ENCODE data around the gene SLC3A2.

SLC3A2 gene

GRCh38 chr11:62854013-62854824, 26.5 kb upstream of the SLC3A2 start:
- peaks cover 4 to 30% of the 10 kb centered on the region in 2 experiments for H3K36me3 ChIP-seq (ENCODE audit: control insufficient read depth in 1 of 2, insufficient read depth in 2 of 2, low read length in 2 of 2)
- H3K79me1 ChIP-seq (ENCODE audit: low read length) = peaks cover 17% of the 10 kb centered on the region
- H3K4me3 ChIP-seq (ENCODE audit: low read depth, low read length) = peak overlapping the region; percentile 62
- H3K9me3 ChIP-seq (ENCODE audit: insufficient read depth, low read depth, low read length) = no peaks in the 10 kb centered on the region
- no peak overlapping the region for H4K8ac ChIP-seq (ENCODE audit: low read depth, low read length)
- H3K4me2 ChIP-seq (ENCODE audit: low read length) = peak overlapping the region; percentile 90
- H2BK5ac ChIP-seq (ENCODE audit: low read depth, low read length, poor library complexity) = no peak overlapping the region
- H4K91ac ChIP-seq (ENCODE audit: low read depth, low read length) = no peak overlapping the region
- no peak overlapping the region for H4K12ac ChIP-seq (ENCODE audit: low read depth, low read length)
- H3K4me1 ChIP-seq (ENCODE audit: control insufficient read depth in 1 of 2, insufficient read depth in 2 of 2, low read length in 2 of 2) = peaks cover 6 to 12% of the 10 kb centered on the region in 2 experiments
- no peak overlapping the region for H2BK120ac ChIP-seq (ENCODE audit: insufficient read depth, low read length, poor library complexity)
- DNase-seq = no peak
- H2AK5ac ChIP-seq (ENCODE audit: low read length) = no peak overlapping the region
- peak overlapping the region; percentile 88 for H3K4ac ChIP-seq (ENCODE audit: low read depth, low read length)
- H3K27ac ChIP-seq (ENCODE audit: low read depth, low read length) = peak overlapping the region; percentile 55
- H3K9ac ChIP-seq (ENCODE audit: low read length) = peak overlapping the region; percentile 92
- WGBS (ENCODE audit: extremely low coverage, insufficient coverage, insufficient read length) = no CpG with 5 or more reads among the region's 8 CpGs
- H3K79me2 ChIP-seq (ENCODE audit: control insufficient read depth, insufficient read depth, low read length, poor library complexity) = peaks cover 15% of the 10 kb centered on the region
- no peak overlapping the region for H3K18ac ChIP-seq (ENCODE audit: low read length)
- no peak overlapping the region for H2BK12ac ChIP-seq (ENCODE audit: low read length)
- no peaks in the 10 kb centered on the region for H3K27me3 ChIP-seq (ENCODE audit: insufficient read depth, low read length)
- no peak overlapping the region for H3K14ac ChIP-seq (ENCODE audit: low read length)
- no peak overlapping the region for H2AFZ ChIP-seq (ENCODE audit: insufficient read depth, low read length, poor library complexity)
- H3K23ac ChIP-seq (ENCODE audit: low read length) = no peak overlapping the region

GRCh38 chr11:62854825-62855570, 25.7 kb upstream of the SLC3A2 start:
- H3K18ac ChIP-seq (ENCODE audit: low read length) = peak overlapping the region; percentile 68

GRCh38 chr11:62855571-62856332, 24.9 kb upstream of the SLC3A2 start:
- Histone ChIP-seq H2AFZ (ENCODE audit: insufficient read depth, low read length, poor library complexity) (peak overlapping the region; percentile 21), H2BK5ac (ENCODE audit: low read depth, low read length, poor library complexity) (peak overlapping the region; percentile 77), H3K9ac (ENCODE audit: low read length) (peak overlapping the region; percentile 98), H2AK5ac (ENCODE audit: low read length) (peak overlapping the region; percentile 79), H2BK120ac (ENCODE audit: insufficient read depth, low read length, poor library complexity) (peak overlapping the region; percentile 84), H3K79me1 (ENCODE audit: low read length) (peaks cover 22% of the 10 kb centered on the region), H3K14ac (ENCODE audit: low read length) (peak overlapping the region; percentile 88), H2BK12ac (ENCODE audit: low read length) (peak overlapping the region; percentile 28), H3K4me2 (ENCODE audit: low read length) (peak overlapping the region; percentile 85), H3K9me3 (ENCODE audit: insufficient read depth, low read depth, low read length) (no peaks in the 10 kb centered on the region), H3K4me1 (ENCODE audit: control insufficient read depth in 1 of 2, insufficient read depth in 2 of 2, low read length in 2 of 2) (peaks cover 12 to 20% of the 10 kb centered on the region in 2 experiments), H3K18ac (ENCODE audit: low read length) (peak overlapping the region; percentile 73), H4K12ac (ENCODE audit: low read depth, low read length) (peak overlapping the region; percentile 92), H3K27ac (ENCODE audit: low read depth, low read length) (peak overlapping the region; percentile 92), H3K27me3 (ENCODE audit: insufficient read depth, low read length) (no peaks in the 10 kb centered on the region), H3K36me3 (ENCODE audit: control insufficient read depth in 1 of 2, insufficient read depth in 2 of 2, low read length in 2 of 2) (peaks cover 4 to 30% of the 10 kb centered on the region in 2 experiments), H4K8ac (ENCODE audit: low read depth, low read length) (peak overlapping the region; percentile 68), H4K91ac (ENCODE audit: low read depth, low read length) (peak overlapping the region; percentile 94), H3K4me3 (ENCODE audit: low read depth, low read length) (peak overlapping the region; percentile 90), H3K4ac (ENCODE audit: low read depth, low read length) (peak overlapping the region; percentile 95), H3K23ac (ENCODE audit: low read length) (no peak overlapping the region), H3K79me2 (ENCODE audit: control insufficient read depth, insufficient read depth, low read length, poor library complexity) (peaks cover 17% of the 10 kb centered on the region)
- no CpG with 5 or more reads among the region's 54 CpGs for WGBS (ENCODE audit: extremely low coverage, insufficient coverage, insufficient read length)
- peak; percentile 99 to 100 for DNase-seq

More at GRCh38 chr11:62854825-62855570, 25.7 kb upstream of the SLC3A2 start:
- H3K36me3 ChIP-seq (ENCODE audit: control insufficient read depth in 1 of 2, insufficient read depth in 2 of 2, low read length in 2 of 2) = peaks cover 4 to 30% of the 10 kb centered on the region in 2 experiments
- H3K4me3 ChIP-seq (ENCODE audit: low read depth, low read length) = peak overlapping the region; percentile 90
- peak overlapping the region; percentile 69 for H2BK120ac ChIP-seq (ENCODE audit: insufficient read depth, low read length, poor library complexity)
- H3K4ac ChIP-seq (ENCODE audit: low read depth, low read length) = peak overlapping the region; percentile 95
- peak overlapping the region; percentile 68 for H4K8ac ChIP-seq (ENCODE audit: low read depth, low read length)
- no peaks in the 10 kb centered on the region for H3K27me3 ChIP-seq (ENCODE audit: insufficient read depth, low read length)
- peak overlapping the region; percentile 83 for H4K91ac ChIP-seq (ENCODE audit: low read depth, low read length)
- H3K9me3 ChIP-seq (ENCODE audit: insufficient read depth, low read depth, low read length) = no peaks in the 10 kb centered on the region
- peak overlapping the region; percentile 98 for H3K9ac ChIP-seq (ENCODE audit: low read length)
- H3K79me2 ChIP-seq (ENCODE audit: control insufficient read depth, insufficient read depth, low read length, poor library complexity) = peaks cover 17% of the 10 kb centered on the region
- peak overlapping the region; percentile 85 for H3K4me2 ChIP-seq (ENCODE audit: low read length)
- peak overlapping the region; percentile 70 for H2BK5ac ChIP-seq (ENCODE audit: low read depth, low read length, poor library complexity)
- H3K27ac ChIP-seq (ENCODE audit: low read depth, low read length) = peak overlapping the region; percentile 55
- WGBS (ENCODE audit: extremely low coverage, insufficient coverage, insufficient read length) = no CpG with 5 or more reads among the region's 15 CpGs
- no peak overlapping the region for H2AFZ ChIP-seq (ENCODE audit: insufficient read depth, low read length, poor library complexity)
- peak overlapping the region; percentile 20 for H2BK12ac ChIP-seq (ENCODE audit: low read length)
- H4K12ac ChIP-seq (ENCODE audit: low read depth, low read length) = peak overlapping the region; percentile 37
- no peak overlapping the region for H3K23ac ChIP-seq (ENCODE audit: low read length)
- H3K14ac ChIP-seq (ENCODE audit: low read length) = peak overlapping the region; percentile 88
- peaks cover 22% of the 10 kb centered on the region for H3K79me1 ChIP-seq (ENCODE audit: low read length)
- H3K4me1 ChIP-seq (ENCODE audit: control insufficient read depth in 1 of 2, insufficient read depth in 2 of 2, low read length in 2 of 2) = peaks cover 9 to 19% of the 10 kb centered on the region in 2 experiments
- no peak for DNase-seq
- H2AK5ac ChIP-seq (ENCODE audit: low read length) = peak overlapping the region; percentile 79
